ENCODE measurements around the gene PRKAG2.

The PRKAG2 gene

DNA sequence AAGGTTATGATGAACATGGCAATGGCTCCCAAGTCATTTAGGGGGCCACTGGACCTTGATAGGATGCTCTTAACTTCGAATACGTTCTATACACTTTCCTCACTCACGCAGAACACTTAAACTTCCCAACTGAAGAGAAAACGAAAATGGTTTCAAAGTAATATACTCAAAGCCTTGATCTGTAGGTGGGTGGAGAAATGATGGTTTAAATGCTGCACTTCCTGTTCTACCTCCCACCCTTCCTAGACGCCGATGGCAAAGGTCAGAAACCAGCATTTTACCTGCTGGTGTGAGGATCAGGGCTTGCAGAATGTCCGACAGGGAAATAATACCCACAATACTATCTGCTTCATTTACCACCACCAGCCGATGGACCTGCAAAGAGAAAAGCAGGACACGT, 316.7 kb downstream of the PRKAG2 start:
- TF ChIP-seq, protein P1, sequence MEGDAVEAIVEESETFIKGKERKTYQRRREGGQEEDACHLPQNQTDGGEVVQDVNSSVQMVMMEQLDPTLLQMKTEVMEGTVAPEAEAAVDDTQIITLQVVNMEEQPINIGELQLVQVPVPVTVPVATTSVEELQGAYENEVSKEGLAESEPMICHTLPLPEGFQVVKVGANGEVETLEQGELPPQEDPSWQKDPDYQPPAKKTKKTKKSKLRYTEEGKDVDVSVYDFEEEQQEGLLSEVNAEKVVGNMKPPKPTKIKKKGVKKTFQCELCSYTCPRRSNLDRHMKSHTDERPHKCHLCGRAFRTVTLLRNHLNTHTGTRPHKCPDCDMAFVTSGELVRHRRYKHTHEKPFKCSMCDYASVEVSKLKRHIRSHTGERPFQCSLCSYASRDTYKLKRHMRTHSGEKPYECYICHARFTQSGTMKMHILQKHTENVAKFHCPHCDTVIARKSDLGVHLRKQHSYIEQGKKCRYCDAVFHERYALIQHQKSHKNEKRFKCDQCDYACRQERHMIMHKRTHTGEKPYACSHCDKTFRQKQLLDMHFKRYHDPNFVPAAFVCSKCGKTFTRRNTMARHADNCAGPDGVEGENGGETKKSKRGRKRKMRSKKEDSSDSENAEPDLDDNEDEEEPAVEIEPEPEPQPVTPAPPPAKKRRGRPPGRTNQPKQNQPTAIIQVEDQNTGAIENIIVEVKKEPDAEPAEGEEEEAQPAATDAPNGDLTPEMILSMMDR (IDR thresholded peaks at IDR 0.05), result no peak

DNA sequence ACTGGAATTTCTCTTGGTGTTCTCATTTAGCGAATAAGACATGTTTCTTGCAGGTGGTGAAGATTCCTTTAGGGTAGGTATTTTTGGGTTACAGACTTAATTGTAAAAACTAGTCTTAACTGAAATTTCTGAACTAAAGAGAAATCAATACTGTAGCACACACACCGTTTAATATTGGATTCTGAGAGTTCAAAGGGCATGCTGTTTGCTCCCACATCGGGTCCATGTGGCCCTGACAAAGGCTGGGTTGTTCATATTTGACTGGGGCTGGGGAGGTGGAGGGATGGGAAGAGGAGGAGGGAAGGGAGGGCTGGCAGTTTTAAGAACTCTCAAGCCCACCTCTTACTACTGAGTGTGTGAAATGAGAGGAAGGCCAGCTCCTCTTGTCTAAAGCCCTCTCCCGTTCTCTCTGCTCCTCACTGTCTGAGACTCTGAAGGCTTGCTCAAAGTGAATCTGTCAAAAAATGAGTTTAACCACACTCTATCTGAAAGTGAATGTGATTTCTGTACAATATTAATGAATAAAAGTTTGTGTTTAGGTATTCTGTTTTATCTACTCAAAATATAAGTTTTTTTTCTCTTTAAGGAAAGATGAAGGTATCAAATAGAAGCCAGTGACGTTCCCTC, 317.2 kb downstream of the PRKAG2 start:
- TF ChIP-seq, protein P1 (IDR thresholded peaks at IDR 0.05), result no peak

DNA sequence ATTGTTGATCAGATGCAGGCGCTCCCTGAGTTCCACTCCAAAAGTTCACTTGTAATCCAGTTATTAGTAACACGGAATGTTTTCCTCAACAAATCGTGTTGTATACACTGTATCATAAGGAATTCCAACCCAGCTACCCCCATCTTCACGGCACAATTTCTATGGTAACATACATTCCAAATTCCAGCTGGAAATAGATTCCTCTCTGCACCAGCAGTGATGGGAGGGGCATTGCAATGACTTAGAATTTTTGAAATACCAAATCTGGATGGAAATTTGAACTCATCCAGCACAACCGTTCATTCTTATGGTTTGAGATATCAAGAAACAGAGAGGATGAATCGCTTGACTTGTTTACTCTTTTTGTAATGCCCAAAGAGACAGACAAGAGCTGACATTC, 318.3 kb downstream of the PRKAG2 start:
- TF ChIP-seq, protein P1 (IDR thresholded peaks at IDR 0.05), result no peak

DNA sequence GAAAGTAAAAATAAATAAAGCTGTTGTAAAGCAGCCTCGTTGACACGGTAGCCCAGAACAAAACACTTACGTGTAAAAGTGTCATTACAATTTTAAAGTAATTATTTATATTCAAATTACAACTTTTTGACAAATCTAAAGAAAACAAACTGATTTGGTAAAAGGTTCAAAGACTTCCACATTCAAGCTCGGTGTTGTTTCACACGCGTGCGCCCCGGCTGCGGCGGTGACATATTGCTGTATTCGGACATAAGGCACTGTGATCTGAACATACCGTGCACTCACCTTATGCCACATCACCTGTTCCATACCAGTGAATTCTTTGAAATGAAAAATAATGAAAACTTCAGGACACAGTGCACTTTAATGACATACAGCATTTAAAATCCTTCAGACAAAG, 320.3 kb downstream of the PRKAG2 start:
- TF ChIP-seq, protein P1 (IDR thresholded peaks at IDR 0.05), result no peak

DNA sequence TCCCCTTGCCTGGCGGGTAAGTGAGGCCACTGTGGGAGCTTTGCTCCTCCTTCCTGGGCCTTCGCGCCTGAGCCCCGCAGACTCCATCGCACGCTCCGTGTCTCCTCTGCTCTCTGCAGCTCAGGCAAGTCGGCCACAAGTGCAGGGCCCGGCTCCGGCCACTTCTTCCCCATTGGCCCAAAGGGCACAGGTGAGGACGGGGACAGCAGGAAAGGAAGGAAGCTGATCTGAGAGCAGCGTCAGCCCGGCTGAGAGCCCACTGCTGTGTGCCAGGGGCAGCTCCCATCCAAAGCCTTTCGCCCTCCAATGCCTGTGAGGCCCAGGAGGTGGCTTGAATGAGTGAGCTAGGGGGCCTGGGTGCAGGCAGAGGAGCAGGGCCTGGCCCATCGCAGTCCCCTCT, 323.6 kb downstream of the PRKAG2 start:
- TF ChIP-seq, protein P1 (IDR thresholded peaks at IDR 0.05), result no peak

DNA sequence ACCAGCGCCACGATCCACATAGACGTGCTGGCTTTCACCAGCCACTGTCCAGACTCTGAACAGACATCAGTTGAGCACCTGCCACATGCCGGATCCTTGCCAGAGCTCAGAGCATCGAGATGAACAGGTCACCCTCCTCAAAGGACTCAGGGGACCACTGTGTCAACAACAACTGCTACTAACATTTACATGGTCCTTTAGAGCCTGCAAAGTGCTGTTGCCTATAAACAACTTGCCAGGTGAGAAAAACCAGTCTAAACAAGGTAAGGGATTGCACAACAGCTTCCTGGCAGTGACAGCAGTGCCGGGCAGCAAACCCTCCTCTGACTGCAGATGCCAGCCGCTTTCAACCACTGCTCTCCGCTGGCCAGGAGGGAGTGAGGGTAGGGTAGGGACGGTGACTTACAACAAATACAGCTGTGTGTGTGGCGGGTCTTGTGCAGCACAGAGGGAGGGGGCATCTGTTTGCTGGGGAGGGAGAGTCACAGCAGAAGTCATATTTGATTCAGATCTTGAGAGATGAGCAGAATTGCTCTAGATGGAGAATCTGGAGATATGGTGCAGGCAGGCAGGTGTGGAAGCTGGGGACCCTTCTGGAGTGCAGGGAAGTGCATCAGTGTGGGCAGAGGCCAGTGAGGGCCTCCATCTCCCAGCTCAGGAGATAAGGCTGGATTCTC, 324.4 kb downstream of the PRKAG2 start:
- TF ChIP-seq, protein P1 (IDR thresholded peaks at IDR 0.05), result no peak

DNA sequence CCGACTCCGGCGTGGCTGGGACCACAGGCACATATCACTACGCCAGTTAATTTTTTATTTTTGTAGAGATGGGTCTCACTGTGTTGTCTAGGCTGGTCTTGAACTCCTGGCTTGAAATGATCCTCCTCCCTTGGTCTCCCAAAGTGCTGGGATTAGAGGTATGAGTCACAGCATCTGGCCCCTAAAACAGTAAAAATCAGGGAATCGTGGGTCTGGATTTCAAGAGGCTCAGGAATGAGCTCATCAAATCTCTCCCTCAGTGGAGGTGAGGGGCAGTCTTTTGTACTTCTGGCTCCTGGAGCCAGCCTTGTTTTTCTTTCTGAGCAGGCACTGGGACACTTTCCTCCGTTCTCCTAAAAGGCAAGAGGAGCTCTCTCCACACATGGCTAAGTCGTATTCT, 325.1 kb downstream of the PRKAG2 start:
- TF ChIP-seq, protein P1 (IDR thresholded peaks at IDR 0.05), result no peak

All from LNCAP (cell line).